Measurements from ENCODE around the gene MID1.

Gene MID1

DNA sequence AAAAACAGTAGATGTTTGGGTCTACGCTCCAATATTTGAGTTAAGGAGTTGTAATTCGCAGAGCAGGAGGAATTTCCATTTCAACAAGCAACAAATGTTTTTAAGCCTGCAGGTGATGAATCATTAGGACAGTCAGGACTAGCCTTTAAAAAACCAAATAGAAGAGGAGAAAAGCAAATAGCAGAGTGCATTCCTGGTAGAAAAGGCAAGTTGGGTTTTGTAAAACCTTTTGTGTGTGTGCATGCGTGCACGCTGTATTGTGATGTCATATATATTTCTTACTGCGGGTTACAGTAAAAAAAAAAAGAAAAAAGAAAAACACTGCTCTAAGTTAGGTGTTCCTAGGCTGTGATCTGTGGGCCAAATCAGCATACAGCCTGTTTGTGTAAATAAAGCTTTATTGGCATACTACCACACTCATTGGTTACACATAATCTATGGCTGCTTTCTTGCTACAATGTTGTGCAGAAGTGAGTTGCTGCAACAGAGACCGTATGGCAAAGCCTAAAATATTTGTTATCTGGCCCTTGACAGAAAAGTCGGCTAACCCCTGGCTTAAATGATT lies 135.6 kb downstream of the MID1 start:
- TF ChIP-seq, protein P1, sequence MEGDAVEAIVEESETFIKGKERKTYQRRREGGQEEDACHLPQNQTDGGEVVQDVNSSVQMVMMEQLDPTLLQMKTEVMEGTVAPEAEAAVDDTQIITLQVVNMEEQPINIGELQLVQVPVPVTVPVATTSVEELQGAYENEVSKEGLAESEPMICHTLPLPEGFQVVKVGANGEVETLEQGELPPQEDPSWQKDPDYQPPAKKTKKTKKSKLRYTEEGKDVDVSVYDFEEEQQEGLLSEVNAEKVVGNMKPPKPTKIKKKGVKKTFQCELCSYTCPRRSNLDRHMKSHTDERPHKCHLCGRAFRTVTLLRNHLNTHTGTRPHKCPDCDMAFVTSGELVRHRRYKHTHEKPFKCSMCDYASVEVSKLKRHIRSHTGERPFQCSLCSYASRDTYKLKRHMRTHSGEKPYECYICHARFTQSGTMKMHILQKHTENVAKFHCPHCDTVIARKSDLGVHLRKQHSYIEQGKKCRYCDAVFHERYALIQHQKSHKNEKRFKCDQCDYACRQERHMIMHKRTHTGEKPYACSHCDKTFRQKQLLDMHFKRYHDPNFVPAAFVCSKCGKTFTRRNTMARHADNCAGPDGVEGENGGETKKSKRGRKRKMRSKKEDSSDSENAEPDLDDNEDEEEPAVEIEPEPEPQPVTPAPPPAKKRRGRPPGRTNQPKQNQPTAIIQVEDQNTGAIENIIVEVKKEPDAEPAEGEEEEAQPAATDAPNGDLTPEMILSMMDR (IDR thresholded peaks at IDR 0.05): no peak
- no peak for DNase-seq
- intact Hi-C loops (cut with DNase I; ENCODE audit: low total_unique reads): no loop called here

DNA sequence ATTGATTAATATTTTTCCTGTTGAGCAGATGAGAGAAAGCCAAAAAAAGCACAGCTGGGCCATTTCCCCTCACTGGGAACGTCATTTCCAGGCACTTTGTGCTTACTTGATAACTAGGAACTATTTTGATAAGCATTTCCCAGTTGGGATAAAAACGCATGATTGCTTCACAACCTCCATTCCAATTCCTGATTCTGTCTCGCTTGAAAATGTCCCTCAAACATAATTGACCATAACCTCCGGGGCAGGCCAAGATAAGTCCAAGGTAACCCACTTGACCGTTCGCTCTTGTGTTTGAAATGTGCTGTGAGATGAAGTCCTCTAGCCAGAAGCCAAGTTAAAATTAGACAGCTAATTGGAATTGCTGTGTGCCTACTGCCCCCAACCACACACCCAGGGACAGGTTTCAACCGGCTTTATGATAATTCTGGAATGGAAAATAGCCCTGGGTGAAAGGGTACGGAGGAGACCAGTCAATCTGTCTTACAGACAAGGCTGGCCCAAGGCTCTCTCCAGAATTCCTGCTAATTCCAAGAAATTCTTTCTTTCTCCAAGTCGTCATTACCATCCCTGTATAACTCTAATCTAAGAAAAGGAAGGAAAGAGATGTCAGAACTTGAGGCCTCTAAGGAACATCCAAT lies 137.1 kb downstream of the MID1 start:
- no peaks in the 10 kb centered on the region for H3K9me3 ChIP-seq
- no peak overlapping the region for H3K27ac ChIP-seq
- no peaks in the 10 kb centered on the region for H3K36me3 ChIP-seq
- H3K4me1 ChIP-seq: peaks cover 0 to 8% (median 0%) of the 10 kb centered on the region in 4 donors
- H3K27me3 ChIP-seq: no peaks in the 10 kb centered on the region
- H3K4me3 ChIP-seq: no peak overlapping the region
- TF ChIP-seq, protein P1 (IDR thresholded peaks at IDR 0.05): no peak
- intact Hi-C loops (cut with DNase I; ENCODE audit: low total_unique reads): no loop called here
- DNase-seq: no peak

More for the DNA sequence above, 135.6 kb downstream of the MID1 start:
- H3K9me3 ChIP-seq: no peaks in the 10 kb centered on the region
- no peak overlapping the region for H3K4me3 ChIP-seq
- no peak overlapping the region for H3K27ac ChIP-seq
- H3K4me1 ChIP-seq: peaks cover 0 to 8% (median 0%) of the 10 kb centered on the region in 4 donors
- H3K27me3 ChIP-seq: no peaks in the 10 kb centered on the region
- no peaks in the 10 kb centered on the region for H3K36me3 ChIP-seq

DNA sequence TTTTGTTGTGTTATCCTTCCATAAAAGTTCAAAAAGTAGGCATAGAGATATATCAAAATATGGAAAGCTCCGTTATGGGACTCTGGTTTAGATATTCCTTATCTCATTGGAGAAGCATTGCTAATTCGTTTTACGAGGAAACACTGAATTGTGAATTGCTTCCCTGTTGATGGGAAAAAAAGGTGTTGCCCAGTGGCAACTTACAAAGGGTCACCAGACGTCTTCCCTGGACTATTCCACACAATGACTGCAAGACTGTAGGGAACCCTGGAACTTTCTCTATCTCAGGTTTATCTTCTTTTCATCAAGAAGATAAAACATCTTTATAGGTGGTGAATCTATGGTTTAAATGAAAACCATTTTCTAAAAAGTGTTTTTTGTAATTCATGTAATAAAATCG lies 137.7 kb downstream of the MID1 start:
- intact Hi-C loops (cut with DNase I; ENCODE audit: low total_unique reads): no loop called here
- no peak for DNase-seq
- no peaks in the 10 kb centered on the region for H3K9me3 ChIP-seq
- TF ChIP-seq, protein P1 (IDR thresholded peaks at IDR 0.05): no peak
- H3K36me3 ChIP-seq: no peaks in the 10 kb centered on the region
- no peak overlapping the region for H3K4me3 ChIP-seq
- peaks cover 0 to 8% (median 0%) of the 10 kb centered on the region in 4 donors for H3K4me1 ChIP-seq
- no peak overlapping the region for H3K27ac ChIP-seq
- H3K27me3 ChIP-seq: no peaks in the 10 kb centered on the region

DNA sequence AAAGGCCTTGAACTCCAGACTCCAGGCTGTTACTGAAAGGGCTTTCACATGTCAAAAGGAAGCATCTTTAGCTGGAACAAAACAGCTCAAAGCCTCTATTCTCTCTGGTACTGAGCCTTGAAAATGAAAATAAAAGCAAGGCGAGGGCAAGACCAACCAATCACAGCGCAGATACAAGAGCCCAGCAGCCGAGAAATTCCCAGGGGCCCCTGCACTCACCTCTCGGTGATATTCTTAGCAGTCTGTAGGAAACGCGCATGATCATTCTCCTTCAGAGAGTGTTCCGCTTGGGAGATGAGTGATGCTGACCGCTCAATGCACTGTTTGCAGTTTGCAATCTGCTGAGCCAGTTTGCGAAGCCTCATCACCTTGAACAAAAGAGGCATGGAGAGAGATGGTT lies 138.1 kb downstream of the MID1 start:
- TF ChIP-seq, protein P1 (IDR thresholded peaks at IDR 0.05): no peak
- peaks cover 0 to 8% (median 0%) of the 10 kb centered on the region in 4 donors for H3K4me1 ChIP-seq
- no peaks in the 10 kb centered on the region for H3K9me3 ChIP-seq
- DNase-seq: no peak
- H3K36me3 ChIP-seq: no peaks in the 10 kb centered on the region
- intact Hi-C loops (cut with DNase I; ENCODE audit: low total_unique reads): no loop called here
- H3K4me3 ChIP-seq: no peak overlapping the region
- no peak overlapping the region for H3K27ac ChIP-seq
- no peaks in the 10 kb centered on the region for H3K27me3 ChIP-seq

DNA sequence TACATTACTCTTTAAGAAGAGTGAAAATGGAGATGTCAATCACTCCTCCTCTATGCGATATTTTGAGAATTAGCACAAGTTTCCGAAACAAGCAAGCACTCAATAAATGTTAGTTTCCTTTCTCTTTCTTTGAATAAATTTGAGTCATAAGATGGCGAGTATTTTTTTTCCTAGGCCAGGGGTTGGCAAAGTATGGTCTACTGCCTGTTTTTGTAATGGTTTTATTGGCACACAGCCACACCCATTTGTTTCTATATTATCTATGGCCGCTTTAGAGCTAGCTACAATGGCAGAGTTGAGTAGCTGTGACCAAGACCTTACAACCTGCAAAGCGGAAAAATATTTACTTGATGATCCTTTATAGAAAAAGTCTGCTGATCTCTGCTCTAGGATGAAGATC lies 139.5 kb downstream of the MID1 start:
- DNase-seq: no peak
- H3K4me1 ChIP-seq: peaks cover 0 to 4% (median 0%) of the 10 kb centered on the region in 4 donors
- no peaks in the 10 kb centered on the region for H3K36me3 ChIP-seq
- no peak overlapping the region for H3K4me3 ChIP-seq
- H3K27me3 ChIP-seq: no peaks in the 10 kb centered on the region
- no peak overlapping the region for H3K27ac ChIP-seq
- intact Hi-C loops (cut with DNase I; ENCODE audit: low total_unique reads): no loop called here
- H3K9me3 ChIP-seq: no peaks in the 10 kb centered on the region
- TF ChIP-seq, protein P1 (IDR thresholded peaks at IDR 0.05): no peak
